ENCODE data around the gene TDRD1. TPM values are rescaled to one million over a fixed set of nuclear protein-coding genes. Genes with fewer than 3 reads are reported as not detected.

TDRD1 gene
- total and polyA plus RNA-seq, 2 donors (not counting 3 experiments of a cell fraction or from before 2014, with no cell fraction given) = not detected

DNA sequence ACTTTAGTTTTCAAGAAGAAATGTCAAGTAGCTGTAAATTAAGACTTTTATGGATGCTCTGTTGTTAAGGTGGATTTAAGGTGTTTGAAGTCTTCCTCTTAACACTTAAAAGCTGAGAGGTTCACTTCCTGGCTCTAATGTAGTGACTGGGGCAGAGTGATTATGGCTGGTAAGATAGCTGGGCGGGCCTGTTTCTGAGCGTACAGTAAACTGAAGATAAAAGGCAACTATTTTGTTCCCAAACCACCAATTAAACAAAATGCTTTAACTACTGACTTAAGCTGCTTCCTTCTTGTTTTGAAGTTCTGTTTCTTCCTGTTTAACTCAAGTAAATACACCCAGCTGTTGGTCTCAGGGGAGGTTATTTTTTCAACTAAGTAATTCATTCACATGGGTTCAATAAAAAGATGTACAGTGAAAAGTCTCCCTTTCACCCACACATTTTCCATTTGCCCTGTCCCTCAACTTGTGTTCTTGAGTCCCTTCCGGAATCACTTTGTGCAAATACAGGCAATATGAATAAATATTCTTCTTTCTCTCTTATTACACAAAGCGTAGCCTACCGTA, 79.2 kb downstream of the TDRD1 start:
- ChIA-PET CTCF (no interaction called here), POLR2A (no interaction called here)
- Histone ChIP-seq H3K9me3 (replicated peaks; ENCODE audit: control insufficient read depth, insufficient read depth, low read length) (no peaks in the 10 kb centered on the region), H3K79me2 (ENCODE audit: control insufficient read depth, insufficient read depth, low read length) (no peaks in the 10 kb centered on the region), H4K20me1 (replicated peaks; ENCODE audit: control insufficient read depth, extremely low read depth, insufficient read depth, low read length) (no peaks in the 10 kb centered on the region), H3K9ac (replicated peaks; ENCODE audit: extremely low read depth, insufficient read depth, low read length) (no peak overlapping the region), H3K4me3 (replicated peaks in 1 of 3; ENCODE audit: insufficient read depth in 1 of 3, low read depth in 1 of 3, low read length in 3 of 3) (no peak overlapping the region), H3K36me3 (ENCODE audit: control insufficient read depth in 2 of 2, extremely low read depth in 1 of 2, insufficient read depth in 2 of 2, low read length in 2 of 2) (no peaks in the 10 kb centered on the region), H3K4me2 (ENCODE audit: insufficient read depth, low read length) (no peak overlapping the region), H3K27me3 (ENCODE audit: control insufficient read depth in 2 of 2, insufficient read depth in 2 of 2, low read length in 2 of 2) (no peaks in the 10 kb centered on the region), H3K4me1 (ENCODE audit: control insufficient read depth, extremely low read depth, insufficient read depth, low read length) (no peaks in the 10 kb centered on the region), H2AFZ (ENCODE audit: low read depth, low read length) (no peak overlapping the region), H3K9me1 (replicated peaks; ENCODE audit: control insufficient read depth, extremely low read depth, insufficient read depth, low read length) (no peaks in the 10 kb centered on the region), H3K27ac (ENCODE audit: insufficient read depth, low read depth, low read length) (no peak overlapping the region)
- no TSS peak for BruUV-seq (replicated peaks)
- dilution Hi-C loops (cut with MboI; ENCODE audit: extremely low pct_ligation_motif_present, low sequenced_read_pairs) = no loop called here
- FAIRE-seq = no peak
- no peak for TF ChIP-seq GATA2 (IDR thresholded peaks at IDR 0.05; ENCODE audit: insufficient read depth, insufficient read length, low read depth, low read length)
- TF ChIP-seq POLR2AphosphoS5 (IDR thresholded peaks at IDR 0.05; ENCODE audit: insufficient read depth, low read depth, low read length) = no peak
- TF ChIP-seq, protein P1, sequence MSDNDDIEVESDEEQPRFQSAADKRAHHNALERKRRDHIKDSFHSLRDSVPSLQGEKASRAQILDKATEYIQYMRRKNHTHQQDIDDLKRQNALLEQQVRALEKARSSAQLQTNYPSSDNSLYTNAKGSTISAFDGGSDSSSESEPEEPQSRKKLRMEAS (IDR thresholded peaks at IDR 0.05; ENCODE audit: insufficient read depth, insufficient read length) = no peak
- TF ChIP-seq JUN (IDR thresholded peaks at IDR 0.05; ENCODE audit: borderline replicate concordance, insufficient read depth, insufficient read length, low read depth) = no peak
- TF ChIP-seq FOS (IDR thresholded peaks at IDR 0.05; ENCODE audit: borderline replicate concordance, insufficient read depth, low read length) = no peak
- no peak for TF ChIP-seq EZH2 (IDR thresholded peaks at IDR 0.05; ENCODE audit: borderline replicate concordance, low read depth, low read length, severe bottlenecking)
- no peak for TF ChIP-seq POLR2A (IDR thresholded peaks at IDR 0.05; ENCODE audit: low read depth, low read length)
- no peak for TF ChIP-seq MYC (IDR thresholded peaks at IDR 0.05; ENCODE audit: low read depth, low read length)
- TF ChIP-seq, protein P2, sequence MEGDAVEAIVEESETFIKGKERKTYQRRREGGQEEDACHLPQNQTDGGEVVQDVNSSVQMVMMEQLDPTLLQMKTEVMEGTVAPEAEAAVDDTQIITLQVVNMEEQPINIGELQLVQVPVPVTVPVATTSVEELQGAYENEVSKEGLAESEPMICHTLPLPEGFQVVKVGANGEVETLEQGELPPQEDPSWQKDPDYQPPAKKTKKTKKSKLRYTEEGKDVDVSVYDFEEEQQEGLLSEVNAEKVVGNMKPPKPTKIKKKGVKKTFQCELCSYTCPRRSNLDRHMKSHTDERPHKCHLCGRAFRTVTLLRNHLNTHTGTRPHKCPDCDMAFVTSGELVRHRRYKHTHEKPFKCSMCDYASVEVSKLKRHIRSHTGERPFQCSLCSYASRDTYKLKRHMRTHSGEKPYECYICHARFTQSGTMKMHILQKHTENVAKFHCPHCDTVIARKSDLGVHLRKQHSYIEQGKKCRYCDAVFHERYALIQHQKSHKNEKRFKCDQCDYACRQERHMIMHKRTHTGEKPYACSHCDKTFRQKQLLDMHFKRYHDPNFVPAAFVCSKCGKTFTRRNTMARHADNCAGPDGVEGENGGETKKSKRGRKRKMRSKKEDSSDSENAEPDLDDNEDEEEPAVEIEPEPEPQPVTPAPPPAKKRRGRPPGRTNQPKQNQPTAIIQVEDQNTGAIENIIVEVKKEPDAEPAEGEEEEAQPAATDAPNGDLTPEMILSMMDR (IDR thresholded peaks at IDR 0.05; ENCODE audit: extremely low read depth in 1 of 2, insufficient read depth in 1 of 2, low read depth in 1 of 2, low read length in 2 of 2) = no peak
- no peak for DNase-seq (ENCODE audit: low read depth, low spot score)
- intact Hi-C loops (cut with micrococcal nuclease) = no loop called here
